HepG2 (cell line): ENCODE results near the gene TMED9. TPM values are rescaled to one million over a fixed set of nuclear protein-coding genes. Genes with fewer than 3 reads are reported as not detected.

Experiments used
- DNMT1 ChIP-seq: sonication (generic); formaldehyde crosslinking; IDR thresholded peaks from 2 replicates; pipeline ENCODE4 v1.5.1; 2020; ENCODE audit warnings: mild to moderate bottlenecking, missing genetic modification reagents
- JUND ChIP-seq: sonication (generic); formaldehyde crosslinking; IDR thresholded peaks from 2 replicates; pipeline ENCODE4 v1.8.0; 2022; ENCODE audit warnings: mild to moderate bottlenecking, missing genetic modification reagents
- KLF15 ChIP-seq: sonication (generic); formaldehyde crosslinking; IDR thresholded peaks from 2 replicates; pipeline ENCODE4 v1.8.1; 2023; ENCODE audit warnings: borderline replicate concordance, mild to moderate bottlenecking, inconsistent platforms, missing genetic modification reagents, mixed read lengths
- LCORL ChIP-seq, 2 experiments: fragments of 450-650 bp in 1 of 2; sonication (generic) in 1 of 2; formaldehyde crosslinking in 1 of 2; IDR thresholded peaks; 2 replicates each; pipeline versions ENCODE4 v1.5.0 to v1.6.1; 2017 to 2020; ENCODE audit warnings: antibody characterized with exemption in 1 of 2, missing genetic modification reagents in 1 of 2
- NFRKB ChIP-seq: fragments of 450-650 bp; IDR thresholded peaks from 2 replicates; pipeline ENCODE4 v1.6.1; 2017
- PCBP1 ChIP-seq: fragments of 200-400 bp; formaldehyde crosslinking; IDR thresholded peaks from 2 replicates; pipeline ENCODE4 v1.6.1; 2017; ENCODE audit warnings: mild to moderate bottlenecking, low read depth, low read length, borderline replicate concordance
- PCBP2 ChIP-seq: fragments of 200-400 bp; formaldehyde crosslinking; optimal IDR thresholded peaks from 2 replicates; pipeline ENCODE3; 2018; ENCODE audit warnings: low read length, low read depth; ENCODE audit not compliant: poor library complexity, severe bottlenecking
- RORA ChIP-seq: sonication (generic); formaldehyde crosslinking; IDR thresholded peaks from 2 replicates; pipeline ENCODE4 v1.5.0; 2020; ENCODE audit warnings: mild to moderate bottlenecking, missing genetic modification reagents, moderate library complexity
- SMARCE1 ChIP-seq: fragments of 450-650 bp; IDR thresholded peaks from 2 replicates; pipeline ENCODE4 v1.6.1; 2017; ENCODE audit warnings: borderline replicate concordance
- SRF ChIP-seq: IDR thresholded peaks from 2 replicates; pipeline ENCODE4 v1.6.1; 2011; ENCODE audit warnings: mild to moderate bottlenecking, low read depth, low read length, moderate library complexity
- TAF1 ChIP-seq: sonication (generic); formaldehyde crosslinking; IDR thresholded peaks from 2 replicates; pipeline ENCODE4 v1.4.0; 2020; ENCODE audit warnings: missing genetic modification reagents
- ZNF274 ChIP-seq: sonication (generic); formaldehyde crosslinking; IDR thresholded peaks from 2 replicates; pipeline ENCODE4 v1.5.1; 2020; ENCODE audit warnings: mild to moderate bottlenecking, missing genetic modification reagents
- ZNF292 ChIP-seq: sonication (generic); formaldehyde crosslinking; IDR thresholded peaks from 2 replicates; pipeline ENCODE4 v1.8.1; 2022; ENCODE audit warnings: mild to moderate bottlenecking, low read depth, missing genetic modification reagents, borderline replicate concordance
- ZNF431 ChIP-seq: sonication (generic); formaldehyde crosslinking; IDR thresholded peaks from 2 replicates; pipeline ENCODE4 v1.9.0; 2022; ENCODE audit warnings: missing genetic modification reagents, low read depth, mild to moderate bottlenecking, borderline replicate concordance
- ZNF546 ChIP-seq: sonication (generic); formaldehyde crosslinking; conservative IDR thresholded peaks from 2 replicates; pipeline ENCODE4 v1.8.1; 2023; ENCODE audit warnings: mild to moderate bottlenecking, missing genetic modification reagents
- ZNF839 ChIP-seq: sonication (generic); formaldehyde crosslinking; IDR thresholded peaks from 2 replicates; pipeline ENCODE4 v1.4.0; 2020; ENCODE audit warnings: missing genetic modification reagents, mild to moderate bottlenecking, borderline replicate concordance
- polyA plus RNA-seq, 8 experiments: library from polyadenylated mRNA; depleted of rRNA in 3 of 8; stranded (reverse) in 7 of 8; unstranded in 1 of 8; fragments of >200 nt; fragmentation: Illumina TruSeq in 4 of 8; extraction: Trizol in 4 of 8; gene quantifications; 2 replicates each; pipeline versions ENCODE4 v1.2.1 to v1.2.3, GENCODE V29; 2011 to 2016; ENCODE audit warnings: low read depth in 4 of 8, missing spikeins in 1 of 8, mixed read lengths in 1 of 8; ENCODE audit not compliant: insufficient read depth in 1 of 8
- total RNA-seq, 5 experiments: library from RNA; depleted of rRNA; stranded (reverse); fragments of >200 nt; fragmentation: Illumina TruSeq; extraction: Trizol; gene quantifications; 2 replicates each; pipeline ENCODE4 v1.2.3, GENCODE V29; 2016; ENCODE audit warnings: low read depth in 1 of 5
- TF ChIP-seq, protein P1 (sequence below): conservative IDR thresholded peaks from 2 replicates; pipeline ENCODE4 v1.6.1; 2018; ENCODE audit warnings: missing genetic modification reagents
- TF ChIP-seq, protein P2 (sequence below): fragments of 450-650 bp; IDR thresholded peaks from 2 replicates; pipeline ENCODE4 v1.6.1; 2017
- TF ChIP-seq, protein P3 (sequence below): sonication (generic); formaldehyde crosslinking; conservative IDR thresholded peaks from 2 replicates; pipeline ENCODE4 v1.8.0; 2022; ENCODE audit warnings: missing genetic modification reagents
- TF ChIP-seq, protein P4 (sequence below): sonication (generic); formaldehyde crosslinking; IDR thresholded peaks from 2 replicates; pipeline ENCODE4 v1.8.1; 2022; ENCODE audit warnings: low read depth, mild to moderate bottlenecking, missing genetic modification reagents

TMED9 gene
- total and polyA plus RNA-seq, 2 of the 13 experiments (the other 11 are each of a cell fraction or from before 2014, with no cell fraction given), result 161 to 350 TPM

DNA sequence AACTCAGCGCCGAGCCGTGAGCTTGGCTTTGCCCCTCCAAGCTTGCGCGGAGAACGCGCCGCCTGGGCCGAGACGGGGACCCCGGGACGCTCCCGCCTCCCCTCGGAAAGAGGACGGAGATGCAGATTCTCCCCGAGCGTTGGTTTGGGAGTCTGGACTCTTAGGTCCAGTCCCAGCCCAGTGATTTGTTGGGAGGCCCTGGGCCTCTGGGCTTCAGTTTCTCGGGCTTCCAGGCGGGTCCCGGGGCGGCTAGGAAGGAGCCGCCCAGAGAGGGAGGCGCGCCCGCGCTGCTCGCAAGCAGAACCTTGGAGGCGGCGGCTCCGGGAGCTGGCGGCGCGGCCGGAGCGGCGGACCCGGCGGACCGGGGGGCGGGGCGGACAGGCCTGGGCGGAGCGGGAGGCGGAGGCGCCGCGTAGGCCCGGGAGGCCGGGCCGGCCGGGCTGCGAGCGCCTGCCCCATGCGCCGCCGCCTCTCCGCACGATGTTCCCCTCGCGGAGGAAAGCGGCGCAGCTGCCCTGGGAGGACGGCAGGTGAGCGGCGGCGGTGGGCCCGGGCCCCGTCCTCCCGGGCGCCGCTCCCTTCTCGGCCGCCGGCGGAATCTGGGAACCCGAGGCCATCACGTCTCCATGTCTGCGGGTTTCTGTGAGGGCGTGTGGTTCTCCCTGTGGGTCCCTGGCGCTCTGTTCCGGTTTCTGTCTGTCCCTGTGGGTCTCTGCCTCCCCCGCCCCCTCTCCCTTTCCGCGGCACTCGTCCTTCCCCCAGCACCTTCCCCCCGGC lies 7.9 kb downstream of the TMED9 start, which contains the start of gene B4GALT7 (continued):
- TF ChIP-seq ZNF839 (CRISPR knock-in tag), result no peak
- TF ChIP-seq RORA (CRISPR knock-in tag), result no peak
- no peak for TF ChIP-seq ZNF274
- TF ChIP-seq PCBP1, result no peak
- TF ChIP-seq, protein P1, sequence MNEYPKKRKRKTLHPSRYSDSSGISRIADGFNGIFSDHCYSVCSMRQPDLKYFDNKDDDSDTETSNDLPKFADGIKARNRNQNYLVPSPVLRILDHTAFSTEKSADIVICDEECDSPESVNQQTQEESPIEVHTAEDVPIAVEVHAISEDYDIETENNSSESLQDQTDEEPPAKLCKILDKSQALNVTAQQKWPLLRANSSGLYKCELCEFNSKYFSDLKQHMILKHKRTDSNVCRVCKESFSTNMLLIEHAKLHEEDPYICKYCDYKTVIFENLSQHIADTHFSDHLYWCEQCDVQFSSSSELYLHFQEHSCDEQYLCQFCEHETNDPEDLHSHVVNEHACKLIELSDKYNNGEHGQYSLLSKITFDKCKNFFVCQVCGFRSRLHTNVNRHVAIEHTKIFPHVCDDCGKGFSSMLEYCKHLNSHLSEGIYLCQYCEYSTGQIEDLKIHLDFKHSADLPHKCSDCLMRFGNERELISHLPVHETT (CRISPR knock-in tag), result peak; percentile 93
- TF ChIP-seq KLF15 (CRISPR knock-in tag), result 0 out of 2 replicates have a peak, but pooled peaks have one; percentile 75
- TF ChIP-seq ZNF546 (CRISPR knock-in tag), result no peak
- TF ChIP-seq, protein P2, sequence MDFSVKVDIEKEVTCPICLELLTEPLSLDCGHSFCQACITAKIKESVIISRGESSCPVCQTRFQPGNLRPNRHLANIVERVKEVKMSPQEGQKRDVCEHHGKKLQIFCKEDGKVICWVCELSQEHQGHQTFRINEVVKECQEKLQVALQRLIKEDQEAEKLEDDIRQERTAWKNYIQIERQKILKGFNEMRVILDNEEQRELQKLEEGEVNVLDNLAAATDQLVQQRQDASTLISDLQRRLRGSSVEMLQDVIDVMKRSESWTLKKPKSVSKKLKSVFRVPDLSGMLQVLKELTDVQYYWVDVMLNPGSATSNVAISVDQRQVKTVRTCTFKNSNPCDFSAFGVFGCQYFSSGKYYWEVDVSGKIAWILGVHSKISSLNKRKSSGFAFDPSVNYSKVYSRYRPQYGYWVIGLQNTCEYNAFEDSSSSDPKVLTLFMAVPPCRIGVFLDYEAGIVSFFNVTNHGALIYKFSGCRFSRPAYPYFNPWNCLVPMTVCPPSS, result no peak
- TF ChIP-seq DNMT1 (CRISPR knock-in tag), result no peak
- TF ChIP-seq, protein P3, sequence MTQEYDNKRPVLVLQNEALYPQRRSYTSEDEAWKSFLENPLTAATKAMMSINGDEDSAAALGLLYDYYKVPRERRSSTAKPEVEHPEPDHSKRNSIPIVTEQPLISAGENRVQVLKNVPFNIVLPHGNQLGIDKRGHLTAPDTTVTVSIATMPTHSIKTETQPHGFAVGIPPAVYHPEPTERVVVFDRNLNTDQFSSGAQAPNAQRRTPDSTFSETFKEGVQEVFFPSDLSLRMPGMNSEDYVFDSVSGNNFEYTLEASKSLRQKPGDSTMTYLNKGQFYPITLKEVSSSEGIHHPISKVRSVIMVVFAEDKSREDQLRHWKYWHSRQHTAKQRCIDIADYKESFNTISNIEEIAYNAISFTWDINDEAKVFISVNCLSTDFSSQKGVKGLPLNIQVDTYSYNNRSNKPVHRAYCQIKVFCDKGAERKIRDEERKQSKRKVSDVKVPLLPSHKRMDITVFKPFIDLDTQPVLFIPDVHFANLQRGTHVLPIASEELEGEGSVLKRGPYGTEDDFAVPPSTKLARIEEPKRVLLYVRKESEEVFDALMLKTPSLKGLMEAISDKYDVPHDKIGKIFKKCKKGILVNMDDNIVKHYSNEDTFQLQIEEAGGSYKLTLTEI (CRISPR knock-in tag), result no peak
- peak; percentile 80; the same call in 1 of the 2 replicates for TF ChIP-seq SRF
- TF ChIP-seq NFRKB, result no peak
- peak; percentile 47; the same call in 1 of the 2 replicates for TF ChIP-seq TAF1 (CRISPR knock-in tag)
- TF ChIP-seq LCORL (IDR thresholded peaks at IDR 0.05), result no peak
- TF ChIP-seq LCORL (CRISPR knock-in tag; IDR thresholded peaks at IDR 0.05), result peak; percentile 21; the same call in 1 of the 2 replicates
- TF ChIP-seq, protein P4, sequence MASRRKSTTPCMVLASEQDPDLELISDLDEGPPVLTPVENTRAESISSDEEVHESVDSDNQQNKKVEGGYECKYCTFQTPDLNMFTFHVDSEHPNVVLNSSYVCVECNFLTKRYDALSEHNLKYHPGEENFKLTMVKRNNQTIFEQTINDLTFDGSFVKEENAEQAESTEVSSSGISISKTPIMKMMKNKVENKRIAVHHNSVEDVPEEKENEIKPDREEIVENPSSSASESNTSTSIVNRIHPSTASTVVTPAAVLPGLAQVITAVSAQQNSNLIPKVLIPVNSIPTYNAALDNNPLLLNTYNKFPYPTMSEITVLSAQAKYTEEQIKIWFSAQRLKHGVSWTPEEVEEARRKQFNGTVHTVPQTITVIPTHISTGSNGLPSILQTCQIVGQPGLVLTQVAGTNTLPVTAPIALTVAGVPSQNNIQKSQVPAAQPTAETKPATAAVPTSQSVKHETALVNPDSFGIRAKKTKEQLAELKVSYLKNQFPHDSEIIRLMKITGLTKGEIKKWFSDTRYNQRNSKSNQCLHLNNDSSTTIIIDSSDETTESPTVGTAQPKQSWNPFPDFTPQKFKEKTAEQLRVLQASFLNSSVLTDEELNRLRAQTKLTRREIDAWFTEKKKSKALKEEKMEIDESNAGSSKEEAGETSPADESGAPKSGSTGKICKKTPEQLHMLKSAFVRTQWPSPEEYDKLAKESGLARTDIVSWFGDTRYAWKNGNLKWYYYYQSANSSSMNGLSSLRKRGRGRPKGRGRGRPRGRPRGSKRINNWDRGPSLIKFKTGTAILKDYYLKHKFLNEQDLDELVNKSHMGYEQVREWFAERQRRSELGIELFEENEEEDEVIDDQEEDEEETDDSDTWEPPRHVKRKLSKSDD (CRISPR knock-in tag), result 0 out of 2 replicates have a peak, but pooled peaks have one; percentile 32
- no peak for TF ChIP-seq ZNF292 (CRISPR knock-in tag)
- no peak for TF ChIP-seq PCBP2
- TF ChIP-seq JUND (CRISPR knock-in tag), result no peak
- TF ChIP-seq SMARCE1, result no peak
- peak; percentile 68; the same call in 1 of the 2 replicates for TF ChIP-seq ZNF431 (CRISPR knock-in tag)
